Sigmoid colon (tissue), 3 donors: ENCODE measurements around the gene SMC2.

ENCODE experiments used
- CTCF ChIP-seq, 4 experiments: fragments of 450-650 bp in 3 of 4; fragments of 200-600 bp in 1 of 4; IDR thresholded peaks; one replicate each; pipeline ENCODE4 v1.5.1; 2016 to 2019; ENCODE audit warnings: antibody characterized with exemption in 4 of 4, mild to moderate bottlenecking in 3 of 4, moderate library complexity in 2 of 4
- POLR2A ChIP-seq, 2 donors: fragments of 450-650 bp; IDR thresholded peaks; one replicate each; pipeline ENCODE4 v1.6.1; 2016; ENCODE audit warnings: antibody characterized with exemption in 2 of 2, mild to moderate bottlenecking in 2 of 2, moderate library complexity in 2 of 2

GRCh38 chr9:104142799-104143549, 48.9 kb downstream of the SMC2 start:
- TF ChIP-seq CTCF (IDR thresholded peaks at IDR 0.05) (no peak), POLR2A (IDR thresholded peaks at IDR 0.05) (no peak)
